Caco-2 (cell line): ENCODE measurements around the gene SLC39A11. TPM values are rescaled to one million over a fixed set of nuclear protein-coding genes. Genes with fewer than 3 reads are reported as not detected.

Source experiments
- BruUV-seq: library from RNA; stranded (reverse); fragments of 400-500 nt; replicated peaks from 2 replicates; lab custom pipeline; 2021; lab: Mats Ljungman, UMichigan
- CTCF ChIA-PET: fragments of 300-600 bp; sonication (Branson Sonifier 250); formaldehyde crosslinking; loops from one replicate; lab custom pipeline; 2022; ENCODE audit warnings: antibody characterized with exemption; lab: Charles Lee
- POLR2A ChIA-PET: fragments of 300-600 bp; sonication (Branson Sonifier 250); formaldehyde crosslinking; loops from one replicate; lab custom pipeline; 2022; ENCODE audit warnings: antibody characterized with exemption; lab: Charles Lee
- DNase-seq, 2 experiments: peaks; one replicate each; pipeline versions ENCODE4 v3.0.0 to v3.0.0-alpha.2; 2020 to 2022
- H3K27me3 ChIP-seq: replicated peaks from 2 replicates; pipeline ENCODE4 v1.6.0; 2011; ENCODE audit warnings: low read length; ENCODE audit not compliant: control insufficient read depth, insufficient read depth
- H3K36me3 ChIP-seq: 2 replicates; pipeline ENCODE4 v1.5.1; 2011; ENCODE audit warnings: low read length; ENCODE audit not compliant: control insufficient read depth, insufficient read depth
- H3K4me1 ChIP-seq: fragments of 250-450 bp; sonication (Bioruptor Pico); 2 replicates; pipeline ENCODE4 v1.5.1; 2020; ENCODE audit warnings: mild to moderate bottlenecking
- H3K4me3 ChIP-seq: 2 replicates; pipeline ENCODE4 v1.5.1; 2011; ENCODE audit warnings: low read depth, mild to moderate bottlenecking, control low read depth, low read length
- H3K9me3 ChIP-seq: fragments of 250-450 bp; sonication (Bioruptor Pico); 2 replicates; pipeline ENCODE4 v1.5.1; 2020; ENCODE audit warnings: mild to moderate bottlenecking, moderate library complexity
- H3K27ac Mint-ChIP-seq: one replicate; pipeline ENCODE4 v1.8.0; 2022; ENCODE audit warnings: mixed read lengths; ENCODE audit not compliant: unreplicated experiment
- H3K27me3 Mint-ChIP-seq: one replicate; pipeline ENCODE4 v1.8.0; 2022; ENCODE audit warnings: mixed read lengths; ENCODE audit not compliant: insufficient read depth, unreplicated experiment
- H3K36me3 Mint-ChIP-seq: one replicate; pipeline ENCODE4 v1.8.0; 2022; ENCODE audit warnings: mild to moderate bottlenecking, mixed read lengths; ENCODE audit not compliant: insufficient read depth, unreplicated experiment
- H3K4me1 Mint-ChIP-seq: one replicate; pipeline ENCODE4 v1.8.0; 2022; ENCODE audit warnings: low read depth, mixed read lengths; ENCODE audit not compliant: unreplicated experiment
- H3K4me3 Mint-ChIP-seq: one replicate; pipeline ENCODE4 v1.8.0; 2022; ENCODE audit warnings: mild to moderate bottlenecking, moderate library complexity, mixed read lengths; ENCODE audit not compliant: unreplicated experiment
- H3K9me3 Mint-ChIP-seq: one replicate; pipeline ENCODE4 v1.8.0; 2022; ENCODE audit warnings: mixed read lengths; ENCODE audit not compliant: unreplicated experiment
- intact Hi-C: fragments of 100-400 bp; cut with micrococcal nuclease; formaldehyde crosslinking; loops from one replicate; pipeline ENCODE4 v1.10.0; 2022; ENCODE audit not compliant: unreplicated experiment
- total RNA-seq: library from RNA; stranded (reverse); gene quantifications from 2 replicates; pipeline ENCODE4 v1.2.3, GENCODE V29; 2022
- TF ChIP-seq, protein P1 (sequence below), 2 experiments: fragments of 200-600 bp in 1 of 2; IDR thresholded peaks; 1 replicate in 1 of 2; 2 replicates in 1 of 2; pipeline versions ENCODE4 v1.5.1 to v1.8.0; 2011 to 2022; ENCODE audit warnings: antibody characterized with exemption in 1 of 2, control low read depth in 1 of 2, inconsistent platforms in 1 of 2, low read depth in 1 of 2, low read length in 1 of 2, mild to moderate bottlenecking in 1 of 2, moderate library complexity in 1 of 2; ENCODE audit not compliant: insufficient read depth in 1 of 2, severe bottlenecking in 1 of 2, unreplicated experiment in 1 of 2

The SLC39A11 gene
- total RNA-seq, 1 experiment from 2014 or later = 26.4 TPM

DNA sequence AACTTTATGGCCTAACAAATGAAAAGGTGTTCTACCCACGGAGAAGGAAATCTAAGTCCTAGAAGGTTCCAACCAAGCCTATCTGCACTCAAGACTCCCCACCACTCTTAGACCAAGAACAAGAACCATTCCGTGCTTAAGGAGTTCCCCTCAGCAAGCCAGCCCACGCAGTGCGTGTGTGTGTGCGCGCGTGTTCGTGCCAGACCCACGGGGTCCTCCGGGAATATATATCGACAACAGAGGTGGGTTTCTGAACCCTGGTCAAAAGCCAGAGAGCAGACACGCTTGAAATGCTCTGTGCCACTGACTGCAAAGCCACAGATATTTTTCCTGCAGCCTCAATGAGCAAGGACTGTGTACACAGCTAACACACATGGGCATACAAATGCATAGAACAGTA, 70.7 kb downstream of the SLC39A11 start:
- Histone ChIP-seq H3K4me1 (0 out of 2 replicates have a peak, but pooled peaks cover 3% of the 10 kb centered on the region), H3K4me3 (no peak overlapping the region), H3K27me3 (no peaks in the 10 kb centered on the region), H3K36me3 (no peaks in the 10 kb centered on the region), H3K9me3 (no peaks in the 10 kb centered on the region)
- Mint-ChIP-seq H3K27me3 (no peaks in the 10 kb centered on the region), H3K36me3 (peaks cover 6% of the 10 kb centered on the region), H3K27ac (no peak overlapping the region), H3K4me1 (no peaks in the 10 kb centered on the region), H3K9me3 (peaks cover 20% of the 10 kb centered on the region), H3K4me3 (no peak overlapping the region)
- POLR2A ChIA-PET = no interaction called here
- intact Hi-C loops = no loop called here
- BruUV-seq = no TSS peak
- DNase-seq = no peak
- CTCF ChIA-PET = no interaction called here
- TF ChIP-seq, protein P1, sequence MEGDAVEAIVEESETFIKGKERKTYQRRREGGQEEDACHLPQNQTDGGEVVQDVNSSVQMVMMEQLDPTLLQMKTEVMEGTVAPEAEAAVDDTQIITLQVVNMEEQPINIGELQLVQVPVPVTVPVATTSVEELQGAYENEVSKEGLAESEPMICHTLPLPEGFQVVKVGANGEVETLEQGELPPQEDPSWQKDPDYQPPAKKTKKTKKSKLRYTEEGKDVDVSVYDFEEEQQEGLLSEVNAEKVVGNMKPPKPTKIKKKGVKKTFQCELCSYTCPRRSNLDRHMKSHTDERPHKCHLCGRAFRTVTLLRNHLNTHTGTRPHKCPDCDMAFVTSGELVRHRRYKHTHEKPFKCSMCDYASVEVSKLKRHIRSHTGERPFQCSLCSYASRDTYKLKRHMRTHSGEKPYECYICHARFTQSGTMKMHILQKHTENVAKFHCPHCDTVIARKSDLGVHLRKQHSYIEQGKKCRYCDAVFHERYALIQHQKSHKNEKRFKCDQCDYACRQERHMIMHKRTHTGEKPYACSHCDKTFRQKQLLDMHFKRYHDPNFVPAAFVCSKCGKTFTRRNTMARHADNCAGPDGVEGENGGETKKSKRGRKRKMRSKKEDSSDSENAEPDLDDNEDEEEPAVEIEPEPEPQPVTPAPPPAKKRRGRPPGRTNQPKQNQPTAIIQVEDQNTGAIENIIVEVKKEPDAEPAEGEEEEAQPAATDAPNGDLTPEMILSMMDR (IDR thresholded peaks at IDR 0.05; ENCODE audit: insufficient read depth in 1 of 2, low read depth in 1 of 2, low read length in 1 of 2, severe bottlenecking in 1 of 2, unreplicated experiment in 1 of 2) = no peak

DNA sequence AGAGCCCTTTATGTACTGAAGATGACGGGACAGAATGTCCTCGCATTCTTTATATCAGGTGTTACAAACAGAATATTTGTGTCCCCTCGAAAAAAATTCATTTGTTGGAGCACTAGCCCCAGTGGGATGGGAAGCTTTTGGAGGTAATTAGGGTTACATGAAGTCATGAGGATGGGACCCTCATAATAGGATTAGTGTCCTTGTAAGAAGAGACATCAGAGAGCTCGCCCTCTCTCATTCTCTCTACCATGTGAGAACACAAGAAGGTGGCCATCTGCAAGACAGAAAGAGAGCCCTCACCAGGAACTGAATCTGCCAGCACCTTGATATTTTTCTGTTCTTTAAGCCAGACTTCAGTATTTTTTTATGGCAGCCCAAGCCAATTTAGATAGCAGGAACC, 72.4 kb downstream of the SLC39A11 start:
- Histone ChIP-seq H3K4me1 (0 out of 2 replicates have a peak, but pooled peaks cover 3% of the 10 kb centered on the region), H3K36me3 (no peaks in the 10 kb centered on the region), H3K27me3 (no peaks in the 10 kb centered on the region), H3K4me3 (no peak overlapping the region), H3K9me3 (no peaks in the 10 kb centered on the region)
- Mint-ChIP-seq H3K9me3 (peaks cover 20% of the 10 kb centered on the region), H3K27me3 (no peaks in the 10 kb centered on the region), H3K36me3 (no peaks in the 10 kb centered on the region), H3K27ac (no peak overlapping the region), H3K4me3 (no peak overlapping the region), H3K4me1 (no peaks in the 10 kb centered on the region)
- intact Hi-C loops = no loop called here
- CTCF ChIA-PET = interaction anchor here (0.7 kb wide), 1 partner anchor 350 kb away, joined by 4 read pairs; no protein-coding TSS in a partner anchor
- no TSS peak for BruUV-seq
- no peak for DNase-seq
- TF ChIP-seq, protein P1 (IDR thresholded peaks at IDR 0.05; ENCODE audit: insufficient read depth in 1 of 2, low read depth in 1 of 2, low read length in 1 of 2, severe bottlenecking in 1 of 2, unreplicated experiment in 1 of 2) = no peak
- POLR2A ChIA-PET = no interaction called here

DNA sequence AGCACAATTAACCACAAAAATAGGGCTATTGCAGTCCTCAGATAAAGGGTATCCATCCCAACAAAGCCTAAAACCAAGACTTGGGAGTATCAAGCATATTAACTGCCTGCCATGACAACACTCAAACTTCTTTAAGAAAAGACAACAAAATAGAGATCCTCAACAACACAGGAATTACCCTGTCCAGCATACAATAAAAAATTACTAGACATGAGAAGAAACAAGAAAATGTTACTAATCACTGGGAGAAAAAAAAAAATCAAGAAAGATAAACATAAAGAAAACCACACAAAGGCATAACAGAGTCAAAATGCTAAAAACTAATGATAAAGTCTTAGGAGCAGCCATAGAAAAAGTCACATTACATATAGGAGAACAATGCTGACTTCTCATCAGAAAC, 73.9 kb downstream of the SLC39A11 start:
- intact Hi-C loops = no loop called here
- H3K27ac Mint-ChIP-seq = no peak overlapping the region

More for the DNA sequence above, 73.9 kb downstream of the SLC39A11 start:
- Histone ChIP-seq H3K9me3 (no peaks in the 10 kb centered on the region), H3K36me3 (no peaks in the 10 kb centered on the region), H3K4me1 (0 out of 2 replicates have a peak, but pooled peaks cover 3% of the 10 kb centered on the region), H3K27me3 (no peaks in the 10 kb centered on the region), H3K4me3 (no peak overlapping the region)
- ChIA-PET CTCF (no interaction called here), POLR2A (no interaction called here)
- H3K4me1 Mint-ChIP-seq = no peaks in the 10 kb centered on the region
- no TSS peak for BruUV-seq
- no peak for DNase-seq
- TF ChIP-seq, protein P1 (IDR thresholded peaks at IDR 0.05; ENCODE audit: insufficient read depth in 1 of 2, low read depth in 1 of 2, low read length in 1 of 2, severe bottlenecking in 1 of 2, unreplicated experiment in 1 of 2) = no peak
- no peaks in the 10 kb centered on the region for H3K36me3 Mint-ChIP-seq
- H3K27me3 Mint-ChIP-seq = no peaks in the 10 kb centered on the region
- no peak overlapping the region for H3K4me3 Mint-ChIP-seq
- peaks cover 20% of the 10 kb centered on the region for H3K9me3 Mint-ChIP-seq
